Spleen (tissue), 11 donors: ENCODE results near the gene KRTAP7-1. TPM values are rescaled to one million over a fixed set of nuclear protein-coding genes. Genes with fewer than 3 reads are reported as not detected.

Source experiments
- DNase-seq: peaks from one replicate; pipeline ENCODE4 v3.0.0-alpha.2; 2020
- H3K27ac ChIP-seq, 8 donors: fragments of 200-600 bp; sonication (generic) in 7 of 8; 1 replicate in 4 of 8; 2 replicates in 4 of 8; pipeline versions ENCODE4 v1.5.0 to v1.8.0; 2016 to 2021; ENCODE audit warnings: inconsistent platforms in 4 of 8, mild to moderate bottlenecking in 4 of 8, moderate library complexity in 1 of 8
- H3K27me3 ChIP-seq, 7 donors: fragments of 200-600 bp; sonication (generic) in 6 of 7; replicated peaks in 1 of 7; 1 replicate in 4 of 7; 2 replicates in 3 of 7; pipeline versions ENCODE4 v1.5.0 to v1.8.0; 2016 to 2021; ENCODE audit warnings: inconsistent platforms in 3 of 7, mild to moderate bottlenecking in 1 of 7
- H3K36me3 ChIP-seq, 6 donors: fragments of 200-600 bp; sonication (generic) in 5 of 6; 1 replicate in 4 of 6; 2 replicates in 2 of 6; pipeline versions ENCODE4 v1.5.0 to v1.8.0; 2016 to 2021; ENCODE audit warnings: inconsistent platforms in 2 of 6
- H3K4me1 ChIP-seq, 6 donors: fragments of 200-600 bp; sonication (generic) in 5 of 6; 1 replicate in 3 of 6; 2 replicates in 3 of 6; pipeline versions ENCODE4 v1.5.0 to v1.8.0; 2016 to 2021; ENCODE audit warnings: inconsistent platforms in 3 of 6
- H3K4me3 ChIP-seq, 8 donors: fragments of 200-600 bp; sonication (generic) in 7 of 8; 1 replicate in 4 of 8; 2 replicates in 4 of 8; pipeline versions ENCODE4 v1.5.0 to v1.8.0; 2016 to 2021; ENCODE audit warnings: inconsistent platforms in 4 of 8, mild to moderate bottlenecking in 4 of 8, moderate library complexity in 2 of 8
- H3K9me3 ChIP-seq, 8 donors: fragments of 200-600 bp; sonication (generic) in 7 of 8; 1 replicate in 4 of 8; 2 replicates in 4 of 8; pipeline versions ENCODE4 v1.5.0 to v1.8.0; 2016 to 2021; ENCODE audit warnings: inconsistent platforms in 4 of 8
- POLR2A ChIP-seq, 3 donors: fragments of 450-650 bp; IDR thresholded peaks; one replicate each; pipeline ENCODE4 v1.5.1; 2017; ENCODE audit warnings: antibody characterized with exemption in 3 of 3, mild to moderate bottlenecking in 1 of 3
- POLR2AphosphoS5 ChIP-seq, 3 donors: sonication (generic); formaldehyde crosslinking; IDR thresholded peaks; one replicate each; pipeline ENCODE4 v1.5.1; 2017; ENCODE audit warnings: antibody characterized with exemption in 3 of 3
- WGBS, 5 donors: extraction: QIAGEN DNeasy Blood & Tissue Kit in 3 of 5; methylation state at CpG; one replicate each; pipeline versions ENCODE4 v1.1.5 to v1.1.7; 2013 to 2018; 5-methylcytosine and 5-hydroxymethylcytosine counted together
- intact Hi-C: fragments of 100-400 bp; cut with DNase I; formaldehyde crosslinking; loops from one replicate; pipeline ENCODE4 v1.15.0; 2023; ENCODE audit warnings: low total_unique reads
- polyA plus RNA-seq, 3 donors: library from polyadenylated mRNA; stranded (reverse); fragments of 200-250 nt; gene quantifications; one replicate each; pipeline ENCODE4 v1.2.1, GENCODE V29; 2013
- total RNA-seq, 7 donors: library from RNA; depleted of rRNA in 3 of 7; stranded (reverse); fragments of >200 nt in 3 of 7; fragmentation: NEBNext Ultra II Directional in 4 of 7; extraction: Animal tissue kit (Norgen Biotek cat#: 25700) in 4 of 7; gene quantifications; one replicate each; pipeline versions ENCODE4 v1.1.0 to v1.2.1, GENCODE V29; 2016 to 2021
- TF ChIP-seq, protein P1 (sequence below), 11 experiments: fragments of 200-600 bp in 7 of 11; fragments of 450-650 bp in 4 of 11; sonication (generic) in 4 of 11; IDR thresholded peaks in 8 of 11; conservative IDR thresholded peaks in 3 of 11; 1 replicate in 7 of 11; 2 replicates in 4 of 11; pipeline versions ENCODE4 v1.4.0 to v1.8.0; 2016 to 2021; ENCODE audit warnings: antibody characterized with exemption in 11 of 11, inconsistent platforms in 4 of 11, mild to moderate bottlenecking in 1 of 11
- donor health status: healthy with polysubstance abuse.
- donor health status: DM: no; HTN: no; CAD: no; lungs with moderate emphysema.
- donor health status: DM: no; HTN: no; CAD: no.
- donor health status: Bipolar disorder and iron deficiency.
- donor health status: healthy.
- donor health status: DM: no; HTN: no; CAD: no.
- donor health status: DM: yes; HTN: yes; CAD: no.

The KRTAP7-1 gene
- total and polyA plus RNA-seq, 10 donors: not detected

DNA sequence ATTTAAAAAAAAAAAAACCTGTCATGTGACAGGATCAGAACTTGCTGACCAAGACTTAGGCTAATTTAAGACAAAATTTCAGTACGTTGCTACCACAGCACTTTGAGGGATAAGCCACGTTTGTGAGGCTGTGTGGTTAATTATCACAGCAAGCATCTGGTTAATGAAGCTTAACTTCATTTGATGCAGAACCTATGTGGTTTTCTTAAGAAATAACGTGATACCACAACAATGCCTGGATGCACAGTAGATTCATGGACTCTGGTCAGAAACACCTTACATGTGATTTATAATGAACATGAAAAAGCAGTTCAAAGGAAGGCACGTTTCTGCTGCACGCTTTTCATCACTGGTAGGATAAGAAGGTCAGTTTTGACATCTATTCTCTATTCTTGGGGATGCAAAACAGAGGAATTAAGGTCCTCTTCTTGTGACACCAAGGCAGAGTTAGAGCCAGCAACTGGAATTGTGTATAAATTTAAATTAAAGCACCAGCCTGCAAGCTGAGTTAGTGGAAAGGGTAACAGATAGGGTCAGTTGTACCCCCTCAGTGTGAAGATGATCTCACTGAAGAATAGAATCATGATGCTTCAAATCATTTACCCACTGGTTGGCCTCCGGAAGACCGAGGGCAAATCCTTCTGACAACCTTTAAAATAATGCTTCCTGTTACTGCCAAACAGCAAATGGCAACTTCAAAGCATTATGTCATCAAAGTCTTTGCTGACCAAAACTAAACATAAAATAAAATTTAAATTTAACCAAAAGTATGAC is 10.5 kb downstream of the KRTAP7-1 start:
- Histone ChIP-seq H3K9me3 (peaks cover 0 to 4% (median 0%) of the 10 kb centered on the region in 8 donors), H3K36me3 (no peaks in the 10 kb centered on the region), H3K4me3 (no peak overlapping the region), H3K4me1 (no peaks in the 10 kb centered on the region), H3K27me3 (no peaks in the 10 kb centered on the region), H3K27ac (no peak overlapping the region)
- intact Hi-C loops: no loop called here
- no peak for DNase-seq
- 22 to 25% (median 23%) methylated on average over 7 of the region's 7 CpGs for WGBS, 5 donors
- TF ChIP-seq POLR2AphosphoS5 (IDR thresholded peaks at IDR 0.05) (no peak), POLR2A (IDR thresholded peaks at IDR 0.05) (no peak)
- TF ChIP-seq, protein P1, sequence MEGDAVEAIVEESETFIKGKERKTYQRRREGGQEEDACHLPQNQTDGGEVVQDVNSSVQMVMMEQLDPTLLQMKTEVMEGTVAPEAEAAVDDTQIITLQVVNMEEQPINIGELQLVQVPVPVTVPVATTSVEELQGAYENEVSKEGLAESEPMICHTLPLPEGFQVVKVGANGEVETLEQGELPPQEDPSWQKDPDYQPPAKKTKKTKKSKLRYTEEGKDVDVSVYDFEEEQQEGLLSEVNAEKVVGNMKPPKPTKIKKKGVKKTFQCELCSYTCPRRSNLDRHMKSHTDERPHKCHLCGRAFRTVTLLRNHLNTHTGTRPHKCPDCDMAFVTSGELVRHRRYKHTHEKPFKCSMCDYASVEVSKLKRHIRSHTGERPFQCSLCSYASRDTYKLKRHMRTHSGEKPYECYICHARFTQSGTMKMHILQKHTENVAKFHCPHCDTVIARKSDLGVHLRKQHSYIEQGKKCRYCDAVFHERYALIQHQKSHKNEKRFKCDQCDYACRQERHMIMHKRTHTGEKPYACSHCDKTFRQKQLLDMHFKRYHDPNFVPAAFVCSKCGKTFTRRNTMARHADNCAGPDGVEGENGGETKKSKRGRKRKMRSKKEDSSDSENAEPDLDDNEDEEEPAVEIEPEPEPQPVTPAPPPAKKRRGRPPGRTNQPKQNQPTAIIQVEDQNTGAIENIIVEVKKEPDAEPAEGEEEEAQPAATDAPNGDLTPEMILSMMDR (IDR thresholded peaks at IDR 0.05 in 8 of 11, conservative IDR thresholded peaks at IDR 0.05 in 3 of 11): no peak

DNA sequence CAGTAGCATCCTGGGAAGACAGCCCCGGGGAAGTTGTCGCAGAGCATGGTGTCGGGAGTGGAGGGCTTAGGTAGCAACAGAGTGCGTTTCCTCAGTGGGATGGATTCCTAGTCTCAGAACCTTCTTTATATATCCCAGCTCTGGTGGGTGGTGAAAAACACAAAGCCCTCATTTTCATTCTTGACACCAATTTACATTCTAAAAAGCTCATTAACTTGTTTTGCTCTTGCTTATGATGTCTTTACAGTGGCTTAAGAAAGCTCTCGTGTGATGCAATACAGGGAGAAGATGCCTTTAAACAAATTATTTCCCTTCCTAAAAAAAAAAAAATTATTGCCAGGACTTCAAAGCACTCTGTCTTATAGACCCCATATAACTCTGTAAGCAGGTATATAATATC is 16.4 kb downstream of the KRTAP7-1 start, which contains the start of gene KRTAP8-1:
KRTAP8-1 (minus strand) TSS at position 101 of the 400 bp plus-strand sequence; CDS start at position 47, 54 bp downstream.
- TF ChIP-seq, protein P1 (IDR thresholded peaks at IDR 0.05 in 8 of 11, conservative IDR thresholded peaks at IDR 0.05 in 3 of 11): no peak
- no peak for TF ChIP-seq POLR2A (IDR thresholded peaks at IDR 0.05)
- H3K4me3 ChIP-seq: no peak within 1 kb of the TSS
- intact Hi-C loops: no loop called here
- WGBS, 5 donors: 81 to 98% (median 85%) methylated on average over 5 of the region's 5 CpGs
- H3K9me3 ChIP-seq: no peaks in the 10 kb centered on the region
- H3K27ac ChIP-seq: no peak within 1 kb of the TSS
- no peak for DNase-seq
- no peaks in the 10 kb centered on the region for H3K4me1 ChIP-seq
- no peaks in the 10 kb centered on the region for H3K27me3 ChIP-seq
- no peaks in the 10 kb centered on the region for H3K36me3 ChIP-seq

DNA sequence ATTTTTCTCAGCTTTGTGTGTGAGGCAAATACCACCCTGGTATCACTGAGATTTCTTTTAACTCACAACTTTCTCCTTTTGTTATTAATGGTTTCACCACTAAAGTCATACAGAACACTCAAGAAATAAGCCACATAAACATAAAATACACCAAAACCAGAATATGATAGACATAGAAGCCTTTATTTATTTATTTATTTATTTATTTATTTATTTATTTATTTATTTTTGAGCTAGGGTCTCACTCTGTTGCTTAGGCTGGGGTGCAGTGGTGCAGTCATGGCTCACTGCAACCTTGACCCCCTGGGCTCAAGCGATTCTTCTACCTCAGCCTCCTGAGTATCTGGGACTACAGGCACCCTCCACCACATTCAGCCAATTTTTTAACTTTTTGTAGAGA is 29.0 kb downstream of the KRTAP7-1 start:
- 67 to 97% (median 74%) methylated on average over 1 of the region's 1 CpG for WGBS, 5 donors
- Histone ChIP-seq H3K9me3 (peaks cover 0 to 4% (median 0%) of the 10 kb centered on the region in 8 donors), H3K4me3 (no peak overlapping the region), H3K36me3 (no peaks in the 10 kb centered on the region), H3K27ac (no peak overlapping the region), H3K27me3 (no peaks in the 10 kb centered on the region), H3K4me1 (no peaks in the 10 kb centered on the region)
- intact Hi-C loops: no loop called here
- no peak for DNase-seq
- TF ChIP-seq POLR2AphosphoS5 (IDR thresholded peaks at IDR 0.05) (no peak), POLR2A (IDR thresholded peaks at IDR 0.05) (no peak)
- TF ChIP-seq, protein P1 (IDR thresholded peaks at IDR 0.05 in 8 of 11, conservative IDR thresholded peaks at IDR 0.05 in 3 of 11): no peak

DNA sequence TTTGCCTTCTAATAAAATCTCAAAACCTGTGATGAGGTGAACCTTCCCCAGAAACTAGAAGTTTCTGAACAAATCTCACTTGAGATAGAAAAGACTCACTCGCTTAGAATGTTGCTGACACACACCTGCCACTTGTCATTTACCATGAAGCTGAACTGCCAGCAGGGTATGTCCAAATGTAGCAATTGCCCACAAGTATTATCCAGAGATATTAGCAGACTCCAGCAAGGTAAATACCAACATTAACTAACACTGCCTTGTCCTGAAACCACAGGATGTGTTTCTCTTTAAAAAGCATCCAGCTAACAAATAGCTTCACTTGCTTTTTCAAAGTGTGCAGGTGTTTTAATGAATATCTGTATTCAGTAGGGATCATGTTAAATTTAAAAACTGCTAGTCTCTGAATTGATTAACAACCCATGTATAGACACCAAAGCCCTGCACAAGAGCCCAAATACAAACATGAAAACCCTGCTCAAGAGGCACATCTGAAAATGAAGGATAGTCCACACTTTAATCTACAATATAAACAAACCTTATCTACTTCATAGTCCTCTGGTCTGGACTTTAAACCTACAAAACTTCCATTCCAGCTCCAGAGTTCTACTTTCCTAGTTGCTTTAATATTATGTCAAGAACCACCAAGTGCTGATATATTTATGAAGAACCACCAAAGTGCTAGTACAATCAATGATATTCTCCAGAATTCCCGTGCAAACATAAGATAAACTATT is 35.8 kb downstream of the KRTAP7-1 start:
- Histone ChIP-seq H3K9me3 (no peaks in the 10 kb centered on the region), H3K4me3 (no peak overlapping the region), H3K4me1 (no peaks in the 10 kb centered on the region), H3K27ac (no peak overlapping the region), H3K36me3 (no peaks in the 10 kb centered on the region), H3K27me3 (no peaks in the 10 kb centered on the region)
- TF ChIP-seq POLR2AphosphoS5 (IDR thresholded peaks at IDR 0.05) (no peak), POLR2A (IDR thresholded peaks at IDR 0.05) (no peak)
- TF ChIP-seq, protein P1 (IDR thresholded peaks at IDR 0.05 in 8 of 11, conservative IDR thresholded peaks at IDR 0.05 in 3 of 11): no peak
- DNase-seq: no peak
- intact Hi-C loops: no loop called here
- 42 to 73% (median 71%) methylated on average over 2 of the region's 2 CpGs for WGBS, 5 donors
